GM19455 (cell line): ENCODE measurements around the gene OR3A3.
"Not testable (repeated sequence)": the region's sequence is repeated elsewhere in the genome, so short reads cannot be mapped to it uniquely, and the experiment has no call there.

Experiments used
- ATAC-seq: cut with Tn5 transposase; IDR thresholded peaks from one replicate; pipeline ENCODE4 v1.9.1; 2021; ENCODE audit not compliant: unreplicated experiment

The OR3A3 gene

DNA sequence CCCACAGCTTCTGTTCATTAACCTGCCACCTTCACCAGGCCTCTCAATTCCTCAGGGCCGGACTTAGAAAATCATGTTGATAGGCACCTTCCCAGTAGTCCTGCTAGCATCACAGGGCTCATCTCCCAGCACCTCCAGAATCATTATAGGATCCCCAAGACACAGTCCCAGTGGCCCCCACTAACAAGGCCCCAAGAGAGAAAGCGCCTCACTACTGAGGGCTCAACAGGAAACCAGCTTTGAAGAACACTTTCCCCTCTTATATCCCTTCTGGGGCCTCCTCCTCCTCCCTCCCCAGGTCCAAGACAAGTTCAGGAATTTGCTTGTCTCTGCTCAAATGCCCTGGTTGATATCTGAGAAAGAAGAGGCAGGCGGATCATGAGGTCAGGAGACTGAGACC, at the start of gene OR3A3:
TSS of gene OR3A3 (plus strand) at position 301 of the 400 bp plus-strand sequence.
- no peak for ATAC-seq

DNA sequence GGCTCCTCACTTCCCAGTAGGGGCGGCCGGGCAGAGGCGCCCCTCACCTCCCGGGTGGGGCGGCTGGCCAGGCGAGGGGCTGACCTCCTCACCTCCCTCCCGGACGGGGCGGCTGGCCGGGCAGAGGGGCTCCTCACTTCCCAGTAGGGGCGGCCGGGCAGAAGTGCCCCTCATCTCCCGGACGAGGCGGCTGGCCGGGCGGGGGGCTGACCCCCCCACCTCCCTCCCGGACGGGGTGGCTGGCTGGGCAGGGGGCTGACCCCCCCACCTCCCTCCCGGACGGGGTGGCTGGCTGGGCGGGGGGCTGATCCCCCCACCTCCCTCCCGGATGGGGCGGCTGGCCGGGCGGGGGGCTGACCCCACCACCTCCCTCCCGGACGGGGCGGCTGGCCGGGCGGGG, 40.0 kb upstream of the OR3A3 start:
- not testable (repeated sequence) for ATAC-seq

DNA sequence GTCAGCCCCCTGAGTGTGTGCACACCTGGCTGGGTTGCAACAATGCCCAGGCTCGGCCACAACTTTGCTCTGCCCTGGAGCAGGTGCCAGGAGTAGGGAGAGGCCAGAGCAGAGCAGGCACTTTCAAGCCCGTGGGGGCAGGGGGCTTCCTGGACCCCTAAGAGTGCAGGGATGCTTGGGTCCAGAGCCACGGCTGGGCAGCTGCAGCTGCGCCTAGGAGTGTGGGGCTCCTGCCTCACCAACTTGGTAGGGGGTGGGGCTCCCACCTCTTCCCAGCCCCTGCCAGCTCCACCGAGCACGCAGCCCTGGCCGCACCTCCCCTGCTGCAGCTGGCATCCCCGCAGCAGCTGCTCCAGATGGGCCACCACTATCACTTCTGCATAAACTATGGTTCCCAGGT, 32.8 kb upstream of the OR3A3 start:
- ATAC-seq = no peak

- ATAC-seq = no peak
Observed at GRCh38 chr17:3381957-3382356, 29.2 kb upstream of the OR3A3 start.

- ATAC-seq = no peak
Observed at GRCh38 chr17:3385869-3386816, 25.0 kb upstream of the OR3A3 start, which contains the start of gene OR3A2. OR3A2 (minus strand) TSS chr17:3386308.

GRCh38 chr17:3389791-3390190, 21.4 kb upstream of the OR3A3 start:
- ATAC-seq = no peak

GRCh38 chr17:3397801-3398200, 13.4 kb upstream of the OR3A3 start:
- ATAC-seq = not testable (repeated sequence)

DNA sequence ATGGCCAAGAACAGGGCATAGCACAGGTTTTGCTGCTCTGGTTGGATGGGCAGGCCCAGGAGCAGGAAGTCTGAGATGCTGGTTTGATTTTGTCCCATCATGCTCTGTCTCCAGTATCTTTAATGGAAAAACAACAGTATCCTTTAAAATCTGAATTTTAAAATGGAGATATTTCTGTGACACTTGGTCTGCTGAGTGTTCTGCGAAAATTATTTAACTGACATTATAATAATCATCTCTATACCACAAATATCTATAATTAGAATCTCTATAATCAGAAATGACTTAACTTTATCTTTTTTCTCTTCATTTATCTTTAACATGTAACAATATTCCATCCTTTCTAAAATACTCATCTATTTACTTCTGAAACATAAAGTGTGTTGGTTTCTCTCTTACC, 12.9 kb upstream of the OR3A3 start, which contains the start of gene OR1E1:
TSS of gene OR1E1 (minus strand) at position 101 of the 400 bp plus-strand sequence. CDS start at position 101, 0 bp downstream.
- ATAC-seq = no peak

DNA sequence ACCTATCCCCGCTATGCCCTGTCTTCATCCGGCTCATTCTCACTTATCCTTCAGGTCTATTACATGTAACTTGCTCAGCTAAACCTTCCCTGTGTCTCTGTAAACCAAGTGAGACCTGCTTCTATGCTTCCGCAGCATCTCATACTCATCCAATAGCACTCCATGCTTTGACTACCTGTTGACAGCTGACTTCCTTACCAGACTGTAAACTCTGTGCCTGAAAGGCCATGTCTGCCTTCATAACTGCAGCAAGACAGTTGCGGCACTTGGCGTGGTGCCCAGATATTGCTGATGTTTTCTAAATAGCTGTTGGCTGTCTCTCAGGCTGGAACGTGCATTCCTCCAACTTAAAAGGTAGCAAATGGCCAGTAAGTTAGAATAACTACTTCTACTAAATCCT, 11.1 kb upstream of the OR3A3 start:
- ATAC-seq = no peak

DNA sequence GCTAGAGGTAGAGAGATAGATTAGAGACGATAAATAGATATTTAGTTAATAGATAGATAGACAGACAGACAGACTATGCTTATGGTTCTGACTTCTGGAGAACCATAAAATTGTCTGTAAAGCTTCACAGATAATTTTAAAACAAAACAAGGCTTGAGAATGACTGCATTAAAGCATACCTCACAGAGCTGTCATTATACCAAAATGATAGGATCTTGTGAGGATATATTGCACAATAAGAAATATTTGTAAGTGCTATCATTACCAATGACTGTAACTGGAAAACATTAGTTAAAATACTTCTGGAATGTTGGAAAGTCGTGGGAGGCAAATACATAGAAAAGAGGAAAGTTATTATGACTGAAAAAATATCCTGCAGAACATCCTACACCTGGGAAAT, 9.4 kb upstream of the OR3A3 start:
- no peak for ATAC-seq

GRCh38 chr17:3403856-3404255, 7.3 kb upstream of the OR3A3 start:
- ATAC-seq = not testable (repeated sequence)

- not testable (repeated sequence) for ATAC-seq
Observed at GRCh38 chr17:3412216-3412615, 1.0 kb downstream of the OR3A3 start.

DNA sequence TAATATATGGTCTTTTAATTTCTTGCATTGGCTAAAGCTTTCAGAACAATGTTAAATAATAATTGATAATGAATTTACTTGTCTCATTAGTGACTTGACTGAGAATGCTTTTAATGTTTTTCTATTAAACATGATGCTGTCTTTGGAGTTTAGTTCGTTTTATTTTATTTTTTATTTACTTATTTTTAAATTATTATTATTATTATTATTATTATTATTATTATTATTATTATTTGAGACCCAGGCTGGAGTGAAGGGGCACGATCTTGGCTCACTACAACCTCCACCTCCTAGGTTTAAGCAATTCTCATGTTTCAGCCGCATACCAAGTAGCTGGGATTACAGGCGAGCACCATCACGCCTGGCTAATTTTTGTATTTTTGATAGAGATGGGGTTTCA, 4.4 kb downstream of the OR3A3 start:
- ATAC-seq = no peak

DNA sequence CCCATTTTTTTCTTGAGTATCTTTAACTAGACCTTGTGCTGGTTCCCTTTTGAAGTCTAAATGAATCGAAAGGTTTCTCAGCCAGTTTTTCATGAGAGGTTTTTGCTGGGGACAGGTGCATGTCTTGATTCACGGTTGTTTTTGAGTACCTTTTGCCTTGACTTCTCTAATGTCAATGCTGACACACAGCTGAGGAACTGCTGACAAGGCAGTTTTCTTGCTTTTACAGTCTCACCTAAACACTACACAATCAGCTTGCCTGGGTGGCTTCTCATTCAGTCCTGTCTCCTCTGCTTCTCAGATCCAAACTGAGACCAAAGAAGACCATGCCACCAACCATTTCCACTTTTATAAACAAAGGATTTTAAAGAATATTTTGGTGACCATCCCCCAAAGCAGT, 7.1 kb downstream of the OR3A3 start:
- no peak for ATAC-seq

- not testable (repeated sequence) for ATAC-seq
Observed at GRCh38 chr17:3433215-3433614, 22.0 kb downstream of the OR3A3 start.

DNA sequence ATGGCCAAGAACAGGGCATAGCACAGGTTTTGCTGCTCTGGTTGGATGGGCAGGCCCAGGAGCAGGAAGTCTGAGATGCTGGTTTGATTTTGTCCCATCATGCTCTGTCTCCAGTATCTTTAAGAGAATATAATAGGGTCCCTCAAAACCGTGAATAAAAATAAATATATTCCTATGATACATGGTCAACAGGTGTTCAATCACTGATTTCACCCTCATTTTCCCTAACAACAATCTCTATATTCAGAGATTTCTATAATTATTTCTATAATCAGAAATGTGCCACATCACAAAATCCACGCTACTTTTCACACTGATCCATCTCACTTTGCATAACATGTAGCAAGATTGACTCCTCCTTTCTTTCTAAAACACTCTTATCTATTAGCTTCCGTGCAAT, 22.6 kb downstream of the OR3A3 start, which contains the start of gene OR1E2:
TSS of gene OR1E2 (minus strand) at position 101 of the 400 bp plus-strand sequence. CDS start at position 101, 0 bp downstream.
- ATAC-seq = no peak

DNA sequence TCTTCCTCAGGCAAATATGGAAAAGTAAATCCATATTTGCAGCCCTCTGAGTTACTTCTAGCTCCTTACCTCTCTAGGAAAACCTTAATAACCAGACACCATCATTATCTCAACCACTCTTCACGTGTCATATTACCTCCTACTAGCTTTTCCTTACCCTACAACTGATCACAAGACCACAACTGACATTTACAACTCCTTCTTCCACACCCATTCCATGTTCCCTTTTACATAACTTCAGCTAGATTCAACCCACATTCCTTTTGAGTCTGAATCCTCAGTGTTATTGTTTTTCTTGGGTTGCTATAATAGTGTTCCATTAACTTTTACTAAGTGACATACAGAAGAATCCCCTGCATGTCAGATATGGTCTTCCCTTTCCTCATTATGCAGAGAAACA, 27.2 kb downstream of the OR3A3 start:
- ATAC-seq = no peak

GRCh38 chr17:3440451-3440850, 29.3 kb downstream of the OR3A3 start:
- no peak for ATAC-seq

DNA sequence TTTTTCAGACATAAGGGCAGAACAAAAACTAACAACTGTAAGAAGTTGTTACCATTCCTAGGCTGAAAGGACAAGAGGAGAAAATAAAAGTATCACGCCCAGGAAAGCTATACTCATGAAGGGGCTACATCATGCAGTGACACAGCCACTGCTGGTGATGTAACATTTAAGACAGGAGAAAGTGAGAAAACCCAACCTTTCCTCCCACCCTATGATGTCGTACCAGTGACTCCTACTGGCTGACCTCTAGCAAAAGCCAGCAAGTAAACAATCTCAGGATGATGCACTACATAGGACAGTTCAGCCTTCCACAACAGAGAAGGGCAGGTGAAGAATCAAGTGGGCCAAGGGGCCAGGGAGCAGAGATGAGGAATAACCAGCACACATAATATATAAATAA, 36.5 kb downstream of the OR3A3 start:
- no peak for ATAC-seq

DNA sequence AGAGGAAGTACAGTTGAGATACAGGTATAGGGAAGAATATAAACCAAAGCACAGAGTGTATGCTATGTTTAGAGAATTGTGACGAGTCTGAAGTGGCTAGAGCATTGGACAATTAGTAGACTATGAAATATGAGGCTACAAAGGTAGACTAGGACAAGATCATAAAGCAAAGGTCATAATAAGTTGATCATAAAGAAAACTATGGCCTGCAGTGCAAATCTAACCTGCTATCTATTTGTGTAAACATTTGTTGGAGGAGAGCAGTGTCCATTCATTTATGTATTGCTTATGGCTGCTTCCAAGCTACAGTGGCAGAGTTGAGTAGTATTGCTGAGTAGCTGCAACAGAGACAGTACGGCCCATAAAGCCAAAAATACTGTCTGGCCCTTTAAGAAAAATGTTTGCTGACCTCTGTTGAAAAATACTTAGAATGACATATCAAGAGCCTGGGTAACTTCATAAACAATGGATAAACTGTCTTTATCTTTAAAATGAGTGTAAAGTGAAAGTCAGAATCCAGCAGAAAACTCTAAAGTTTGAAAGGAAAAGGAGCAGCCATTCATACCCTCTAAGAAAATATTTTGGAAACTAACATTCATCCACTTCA, 37.0 kb downstream of the OR3A3 start:
- ATAC-seq = no peak

DNA sequence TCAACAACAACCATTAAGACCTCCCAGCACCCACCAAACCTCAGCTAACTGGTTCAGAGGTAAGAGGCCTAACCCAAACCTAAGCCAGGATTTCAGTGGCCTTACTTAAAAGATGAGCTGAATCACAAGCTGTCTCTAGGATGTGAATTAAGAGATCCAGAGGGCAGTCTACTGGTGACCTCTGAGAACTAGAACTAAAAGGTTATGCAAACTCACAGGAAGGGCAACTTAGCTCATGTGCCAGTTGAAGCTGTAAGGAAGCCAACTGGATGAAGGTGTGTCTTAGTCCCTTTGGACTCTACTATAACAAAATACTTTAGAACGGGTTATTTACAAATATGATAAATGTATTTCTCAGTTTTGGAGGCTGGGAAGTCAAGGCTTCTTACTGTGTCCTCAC, 55.2 kb downstream of the OR3A3 start:
- ATAC-seq = not testable (repeated sequence)

- no peak for ATAC-seq
Observed at GRCh38 chr17:3469529-3469928, 58.4 kb downstream of the OR3A3 start.
